Right lobe of liver (tissue), 4 donors: ENCODE measurements around the gene PRAMEF4.
"Not testable (repeated sequence)": the region's sequence is repeated elsewhere in the genome, so short reads cannot be mapped to it uniquely, and the experiment has no call there.

Experiments used
- POLR2A ChIP-seq: fragments of 450-650 bp; IDR thresholded peaks from one replicate; pipeline ENCODE4 v1.6.1; 2017; ENCODE audit warnings: antibody characterized with exemption, mild to moderate bottlenecking
- TF ChIP-seq, protein P1 (sequence below), 4 donors: fragments of 200-600 bp in 3 of 4; fragments of 450-650 bp in 1 of 4; IDR thresholded peaks; one replicate each; pipeline versions ENCODE4 v1.5.1 to v1.8.0; 2016 to 2022; ENCODE audit warnings: antibody characterized with exemption in 4 of 4, mild to moderate bottlenecking in 2 of 4
- donor health status: DM: no; HTN: no; CAD: no.
- donor health status: DM: no; HTN: no; CAD: no.
- donor health status: DM: no; HTN: yes; CAD: no.

DNA sequence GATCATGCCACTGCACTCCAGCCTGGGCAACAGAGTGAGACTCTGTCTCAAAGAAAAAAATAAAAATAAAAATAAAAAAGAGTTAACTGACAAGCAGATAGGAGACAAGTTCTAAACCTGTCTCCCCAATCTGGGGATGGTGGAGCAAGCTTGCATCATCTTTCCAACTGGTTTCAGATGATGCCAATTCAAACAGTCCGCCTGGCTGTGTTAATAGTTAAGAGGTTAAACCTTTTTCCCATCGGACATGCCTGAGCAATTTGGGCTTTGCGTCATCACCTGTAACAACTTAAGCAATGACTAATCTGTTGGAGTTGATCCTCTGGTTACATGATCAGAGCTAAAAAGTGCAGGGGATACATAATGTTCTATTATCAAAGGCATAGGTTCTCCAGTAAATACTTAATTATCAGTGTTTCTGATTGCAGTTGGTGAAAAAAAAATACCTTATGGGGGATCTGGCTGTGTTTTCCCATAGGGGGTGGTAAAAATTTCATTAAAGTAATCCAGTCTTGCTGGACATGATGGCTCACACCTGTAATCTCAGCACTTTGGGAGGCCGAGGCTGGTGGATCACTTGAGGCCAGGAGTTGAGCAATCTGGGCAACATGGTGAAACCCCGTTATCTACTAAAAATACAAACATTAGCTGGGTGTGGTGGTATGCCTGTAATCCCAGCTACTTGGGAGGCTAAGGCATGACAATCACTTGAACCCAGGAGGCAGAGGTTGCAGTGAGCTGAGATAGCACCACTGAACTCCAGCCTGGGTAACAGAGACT is 18.0 kb upstream of the PRAMEF4 start:
- TF ChIP-seq POLR2A = not testable (repeated sequence)
- TF ChIP-seq, protein P1, sequence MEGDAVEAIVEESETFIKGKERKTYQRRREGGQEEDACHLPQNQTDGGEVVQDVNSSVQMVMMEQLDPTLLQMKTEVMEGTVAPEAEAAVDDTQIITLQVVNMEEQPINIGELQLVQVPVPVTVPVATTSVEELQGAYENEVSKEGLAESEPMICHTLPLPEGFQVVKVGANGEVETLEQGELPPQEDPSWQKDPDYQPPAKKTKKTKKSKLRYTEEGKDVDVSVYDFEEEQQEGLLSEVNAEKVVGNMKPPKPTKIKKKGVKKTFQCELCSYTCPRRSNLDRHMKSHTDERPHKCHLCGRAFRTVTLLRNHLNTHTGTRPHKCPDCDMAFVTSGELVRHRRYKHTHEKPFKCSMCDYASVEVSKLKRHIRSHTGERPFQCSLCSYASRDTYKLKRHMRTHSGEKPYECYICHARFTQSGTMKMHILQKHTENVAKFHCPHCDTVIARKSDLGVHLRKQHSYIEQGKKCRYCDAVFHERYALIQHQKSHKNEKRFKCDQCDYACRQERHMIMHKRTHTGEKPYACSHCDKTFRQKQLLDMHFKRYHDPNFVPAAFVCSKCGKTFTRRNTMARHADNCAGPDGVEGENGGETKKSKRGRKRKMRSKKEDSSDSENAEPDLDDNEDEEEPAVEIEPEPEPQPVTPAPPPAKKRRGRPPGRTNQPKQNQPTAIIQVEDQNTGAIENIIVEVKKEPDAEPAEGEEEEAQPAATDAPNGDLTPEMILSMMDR (IDR thresholded peaks at IDR 0.05) = not testable (repeated sequence)
